Right renal cortex interstitium (tissue), 3 donors: ENCODE data around the gene CDC42BPA. TPM values are rescaled to one million over a fixed set of nuclear protein-coding genes. Genes with fewer than 3 reads are reported as not detected.
A peak's percentile ranks its signal among the peaks of the same experiment; 100 is the strongest.
"Not testable (repeated sequence)": the region's sequence is repeated elsewhere in the genome, so short reads cannot be mapped to it uniquely, and the experiment has no call there.

Experiments
- DNase-seq, 3 donors: peaks; one replicate each; pipeline ENCODE4 v3.0.0-alpha.2; 2013; ENCODE audit warnings: low read depth in 3 of 3, low spot score in 2 of 3
- polyA plus RNA-seq, 3 donors: library from polyadenylated mRNA; unstranded; fragments of 120-200 nt; gene quantifications; one replicate each; pipeline ENCODE4 v1.2.1, GENCODE V29; 2013; ENCODE audit not compliant: insufficient read length in 3 of 3

The CDC42BPA gene
- polyA plus RNA-seq, 3 donors: 38.7 to 44.7 (median 39.6) TPM

GRCh38 chr1:227270554-227270953 lies 47.7 kb downstream of the CDC42BPA start:
- DNase-seq: no peak

- DNase-seq: no peak
Observed at GRCh38 chr1:227268943-227269342, 49.3 kb downstream of the CDC42BPA start.

GRCh38 chr1:227265891-227266290 lies 52.4 kb downstream of the CDC42BPA start:
- no peak for DNase-seq

GRCh38 chr1:227263869-227264268 lies 54.4 kb downstream of the CDC42BPA start:
- no peak for DNase-seq

GRCh38 chr1:227261501-227261900 lies 56.8 kb downstream of the CDC42BPA start:
- DNase-seq: no peak

GRCh38 chr1:227260433-227260832 lies 57.9 kb downstream of the CDC42BPA start:
- no peak for DNase-seq

GRCh38 chr1:227257964-227258363 lies 60.3 kb downstream of the CDC42BPA start:
- no peak for DNase-seq

- no peak for DNase-seq
Observed at GRCh38 chr1:227255086-227255732, 63.1 kb downstream of the CDC42BPA start.

GRCh38 chr1:227253065-227253464 lies 65.2 kb downstream of the CDC42BPA start:
- DNase-seq: no peak

- DNase-seq: no peak
Observed at GRCh38 chr1:227245613-227246320, 72.5 kb downstream of the CDC42BPA start.

- DNase-seq: no peak
Observed at GRCh38 chr1:227244339-227245118, 73.8 kb downstream of the CDC42BPA start.

GRCh38 chr1:227242811-227243682 lies 75.2 kb downstream of the CDC42BPA start:
- DNase-seq: no peak

GRCh38 chr1:227240983-227241382 lies 77.3 kb downstream of the CDC42BPA start:
- no peak for DNase-seq

GRCh38 chr1:227234998-227235405 lies 83.3 kb downstream of the CDC42BPA start:
- peak; percentile 12 to 35 (median 31) for DNase-seq

- not testable (repeated sequence) for DNase-seq
Observed at GRCh38 chr1:227231128-227231527, 87.2 kb downstream of the CDC42BPA start.

GRCh38 chr1:227228201-227228600 lies 90.1 kb downstream of the CDC42BPA start:
- no peak for DNase-seq

- DNase-seq: no peak
Observed at GRCh38 chr1:227227761-227228160, 90.5 kb downstream of the CDC42BPA start.

- DNase-seq: no peak
Observed at GRCh38 chr1:227225715-227226346, 92.5 kb downstream of the CDC42BPA start.

- no peak for DNase-seq
Observed at GRCh38 chr1:227223171-227223806, 95.0 kb downstream of the CDC42BPA start.
